LNCAP (cell line): Measurements from ENCODE around the gene SDC1.

Source experiments
- TF ChIP-seq, protein P1 (sequence below): fragments of 450-650 bp; IDR thresholded peaks from 2 replicates; pipeline ENCODE4 v1.5.1; 2017; ENCODE audit warnings: mild to moderate bottlenecking

SDC1 gene

GRCh38 chr2:20174410-20174809 lies 50.5 kb downstream of the SDC1 start:
- TF ChIP-seq, protein P1, sequence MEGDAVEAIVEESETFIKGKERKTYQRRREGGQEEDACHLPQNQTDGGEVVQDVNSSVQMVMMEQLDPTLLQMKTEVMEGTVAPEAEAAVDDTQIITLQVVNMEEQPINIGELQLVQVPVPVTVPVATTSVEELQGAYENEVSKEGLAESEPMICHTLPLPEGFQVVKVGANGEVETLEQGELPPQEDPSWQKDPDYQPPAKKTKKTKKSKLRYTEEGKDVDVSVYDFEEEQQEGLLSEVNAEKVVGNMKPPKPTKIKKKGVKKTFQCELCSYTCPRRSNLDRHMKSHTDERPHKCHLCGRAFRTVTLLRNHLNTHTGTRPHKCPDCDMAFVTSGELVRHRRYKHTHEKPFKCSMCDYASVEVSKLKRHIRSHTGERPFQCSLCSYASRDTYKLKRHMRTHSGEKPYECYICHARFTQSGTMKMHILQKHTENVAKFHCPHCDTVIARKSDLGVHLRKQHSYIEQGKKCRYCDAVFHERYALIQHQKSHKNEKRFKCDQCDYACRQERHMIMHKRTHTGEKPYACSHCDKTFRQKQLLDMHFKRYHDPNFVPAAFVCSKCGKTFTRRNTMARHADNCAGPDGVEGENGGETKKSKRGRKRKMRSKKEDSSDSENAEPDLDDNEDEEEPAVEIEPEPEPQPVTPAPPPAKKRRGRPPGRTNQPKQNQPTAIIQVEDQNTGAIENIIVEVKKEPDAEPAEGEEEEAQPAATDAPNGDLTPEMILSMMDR: no peak

DNA sequence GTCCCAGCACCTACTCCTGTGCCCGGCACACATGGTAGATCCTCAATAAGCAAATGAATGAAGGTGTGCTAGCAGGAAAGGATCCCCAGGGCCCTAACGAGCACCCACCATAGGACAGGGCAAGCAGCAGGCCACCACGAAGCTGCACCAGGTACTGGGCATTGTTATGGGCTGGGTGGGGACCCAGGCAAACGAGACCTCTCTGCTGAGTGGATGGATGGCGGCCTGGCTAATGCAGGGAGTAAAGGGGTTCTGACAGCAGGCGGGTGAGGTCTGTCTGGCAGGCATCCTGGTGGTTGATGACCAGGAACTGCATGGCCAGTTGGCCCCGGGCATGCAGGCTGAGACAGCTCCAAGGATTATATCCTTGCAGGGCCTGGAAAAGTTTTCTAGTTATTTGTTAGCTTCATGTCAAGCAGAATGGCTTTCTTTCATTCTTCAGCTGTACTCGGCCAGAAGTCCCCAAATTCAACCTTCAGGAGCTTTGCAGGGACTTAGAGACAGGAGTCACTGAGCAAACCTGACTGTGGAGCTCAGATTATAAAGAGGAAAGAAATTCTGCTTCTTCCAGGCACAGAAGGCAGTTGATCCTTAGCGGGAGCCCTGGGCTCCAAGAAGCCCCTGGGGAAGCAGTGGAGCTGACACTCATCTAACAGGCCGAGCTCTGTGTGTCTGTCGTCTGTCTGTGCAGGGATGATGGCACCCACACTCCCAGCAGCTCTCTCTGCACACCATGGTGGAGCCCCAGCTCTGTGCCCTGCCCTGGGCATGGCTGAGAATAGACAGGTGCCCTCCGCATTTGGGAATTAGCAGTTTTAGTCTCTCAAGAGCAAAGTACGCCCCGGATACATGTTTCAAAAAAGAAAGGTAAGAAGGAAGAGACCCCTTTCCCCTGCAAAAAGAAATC lies 51.2 kb downstream of the SDC1 start:
- TF ChIP-seq, protein P1: no peak

DNA sequence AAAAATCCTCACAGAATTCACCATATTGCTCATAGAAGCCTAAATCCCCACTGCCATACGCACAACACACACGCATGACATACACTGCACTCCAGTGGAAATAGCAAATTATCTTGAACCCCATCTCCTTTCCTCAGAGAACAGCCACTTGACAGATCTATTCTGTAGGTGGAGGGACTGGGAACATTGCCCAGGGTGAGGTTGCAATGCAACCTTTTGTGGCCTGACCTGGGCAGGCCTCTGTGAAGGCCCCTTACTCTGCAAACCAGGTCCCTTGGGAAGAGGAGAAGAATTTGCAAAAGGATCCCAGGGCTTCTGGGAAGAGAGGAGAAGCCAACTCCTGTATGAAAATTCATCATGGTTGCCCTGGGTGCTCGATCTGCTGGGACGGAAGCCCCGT lies 51.9 kb downstream of the SDC1 start:
- TF ChIP-seq, protein P1: no peak

DNA sequence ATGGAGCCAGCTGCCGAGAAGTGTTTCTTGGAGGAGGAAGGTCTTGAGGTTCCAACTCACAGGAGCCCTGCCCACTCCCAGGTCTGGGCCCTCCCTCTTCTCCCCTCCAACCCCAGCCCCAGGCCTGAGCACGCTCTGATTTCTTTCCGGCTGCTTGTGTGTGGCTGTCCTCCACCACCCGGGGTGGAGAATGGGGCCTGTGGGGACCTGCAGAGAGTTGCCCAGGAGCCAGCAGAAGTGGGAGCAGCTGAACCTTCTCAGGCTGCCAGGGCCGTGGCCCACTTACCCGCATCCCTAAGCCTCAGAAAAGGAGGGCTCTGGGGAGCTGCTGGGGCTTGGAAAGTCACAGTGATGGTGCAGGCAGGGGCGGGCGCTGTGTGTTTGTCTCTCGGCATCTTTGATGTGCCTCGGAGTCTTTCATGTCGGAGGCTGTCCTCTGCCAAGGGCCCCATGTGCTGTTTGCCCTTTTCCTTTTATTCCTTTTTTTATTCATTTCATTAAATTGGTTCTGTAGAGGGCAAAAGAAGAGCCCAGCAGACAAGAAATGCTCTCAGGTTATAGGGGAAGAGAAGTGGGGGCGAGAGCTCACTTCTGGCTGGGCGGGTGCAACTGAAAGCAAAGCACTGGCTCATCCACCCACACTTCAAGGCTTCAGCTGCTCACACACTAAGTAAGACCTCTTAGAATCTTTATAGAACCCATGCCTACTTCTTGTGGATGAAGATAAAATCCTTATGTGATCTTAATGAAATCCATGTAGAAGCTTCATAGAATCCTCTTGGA lies 52.5 kb downstream of the SDC1 start:
- TF ChIP-seq, protein P1: no peak

GRCh38 chr2:20171445-20171977 lies 53.4 kb downstream of the SDC1 start:
- TF ChIP-seq, protein P1: no peak

DNA sequence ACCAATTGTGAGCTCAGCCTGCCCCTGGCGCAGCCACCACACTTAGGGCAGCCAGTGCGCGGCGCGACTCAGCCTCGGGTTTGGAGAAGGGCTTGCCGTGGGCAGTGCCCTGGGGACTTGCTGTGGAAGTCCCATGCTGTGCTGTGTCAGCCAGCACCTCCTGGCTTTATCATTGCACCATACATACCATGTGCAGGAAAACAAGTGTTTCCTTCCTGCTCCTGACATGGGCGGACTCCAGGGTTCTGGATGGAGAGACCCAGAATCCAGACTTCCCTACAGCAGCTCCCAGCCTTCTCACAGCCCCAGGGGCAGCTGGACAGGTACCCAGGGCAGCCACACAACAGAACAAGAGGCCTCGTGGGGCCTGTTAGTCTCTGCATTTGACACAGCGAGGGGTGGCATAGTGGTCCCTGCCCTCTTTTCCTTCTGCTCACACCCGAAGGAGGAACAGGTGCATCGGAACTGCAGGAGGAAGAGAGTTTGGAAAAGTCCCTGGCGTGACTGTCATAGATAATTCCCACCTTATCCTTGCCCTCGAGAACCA lies 54.2 kb downstream of the SDC1 start:
- TF ChIP-seq, protein P1: no peak
